Esophagus squamous epithelium (tissue), 4 donors: ENCODE results near the gene SYNPR.

Source experiments
- CTCF ChIP-seq, 6 experiments: fragments of 450-650 bp in 4 of 6; fragments of 200-600 bp in 2 of 6; sonication (generic) in 2 of 6; IDR thresholded peaks; one replicate each; pipeline ENCODE4 v1.5.1; 2016 to 2019; ENCODE audit warnings: antibody characterized with exemption in 6 of 6, mild to moderate bottlenecking in 4 of 6, moderate library complexity in 4 of 6
- POLR2A ChIP-seq, 4 donors: fragments of 450-650 bp; IDR thresholded peaks; one replicate each; pipeline ENCODE4 v1.6.1; 2017; ENCODE audit warnings: antibody characterized with exemption in 4 of 4, mild to moderate bottlenecking in 4 of 4, moderate library complexity in 3 of 4

DNA sequence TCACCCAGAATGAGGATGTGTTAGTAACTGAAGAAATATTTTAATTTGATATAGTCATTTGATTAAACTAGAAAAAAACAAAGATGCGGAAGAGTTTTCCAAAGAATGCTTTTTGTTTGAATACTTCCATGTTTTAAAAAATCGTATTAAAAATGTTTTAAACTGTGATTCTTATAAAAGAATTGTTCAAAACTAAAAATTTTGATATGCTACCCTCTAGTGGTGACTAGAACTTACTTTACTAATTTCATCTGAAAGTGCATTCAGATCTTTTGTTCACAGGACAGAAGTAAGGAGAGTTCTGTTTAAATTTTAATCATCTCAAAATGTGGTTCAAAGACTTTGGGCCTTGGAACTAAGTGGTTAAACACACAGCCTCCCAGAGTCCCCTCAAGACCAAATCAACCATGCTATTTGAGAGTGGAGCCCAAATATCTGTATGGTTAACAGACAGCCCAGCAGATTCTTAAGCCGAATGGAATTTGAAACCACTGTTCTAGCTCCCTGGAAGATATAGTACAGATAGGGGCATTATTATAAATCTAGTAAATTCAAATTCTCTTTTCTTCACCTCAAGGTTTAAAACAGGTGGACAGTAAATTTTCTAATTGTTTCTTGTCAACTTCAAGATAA lies 45.2 kb upstream of the SYNPR start:
- TF ChIP-seq POLR2A (IDR thresholded peaks at IDR 0.05) (no peak), CTCF (IDR thresholded peaks at IDR 0.05) (peak in 3 of 6 experiments; percentile 24 to 42 (median 36))
